Stimulated activated CD4-positive, alpha-beta T cell treated with anti-CD3 and anti-CD28 coated beads, Interleukin-12 subunit alpha, Interleukin-12 subunit beta, amount 100 ng/mL, for 4 hours (primary cell): ENCODE measurements around the gene IFT81.

Experiments used
- DNase-seq: peaks from one replicate; pipeline ENCODE4 v3.0.0-alpha.2; 2020

The IFT81 gene

GRCh38 chr12:110159671-110160245 is 35.6 kb downstream of the IFT81 start:
- no peak for DNase-seq

DNA sequence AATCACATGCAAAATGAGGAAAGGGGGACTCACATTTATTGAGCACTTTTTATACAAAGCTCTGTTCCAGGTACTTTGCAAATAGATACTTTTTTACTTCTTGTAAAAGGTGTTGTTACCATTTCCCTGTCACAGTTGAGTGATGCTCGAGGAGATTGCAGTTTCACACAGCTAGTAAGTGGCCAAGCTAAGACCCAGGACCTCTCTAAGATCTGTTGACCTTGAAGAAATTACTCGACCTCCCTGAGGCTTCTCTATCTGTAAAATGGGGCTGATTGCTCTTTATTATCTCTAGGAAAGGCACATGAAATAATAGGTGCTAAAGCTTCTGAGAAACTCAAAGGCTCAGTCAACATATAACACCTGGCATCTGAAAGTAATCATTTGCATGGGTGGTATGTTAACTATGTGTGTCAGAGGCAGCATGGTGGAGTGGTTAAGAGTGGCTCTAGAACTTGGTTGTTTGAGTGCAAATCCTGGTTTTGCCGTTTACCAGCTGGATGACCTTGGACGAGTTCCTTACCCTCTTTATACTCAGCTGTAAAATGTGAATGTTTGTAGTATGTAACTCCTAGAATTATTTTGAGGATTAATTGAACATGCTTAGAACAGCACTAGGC is 41.5 kb downstream of the IFT81 start:
- no peak for DNase-seq

DNA sequence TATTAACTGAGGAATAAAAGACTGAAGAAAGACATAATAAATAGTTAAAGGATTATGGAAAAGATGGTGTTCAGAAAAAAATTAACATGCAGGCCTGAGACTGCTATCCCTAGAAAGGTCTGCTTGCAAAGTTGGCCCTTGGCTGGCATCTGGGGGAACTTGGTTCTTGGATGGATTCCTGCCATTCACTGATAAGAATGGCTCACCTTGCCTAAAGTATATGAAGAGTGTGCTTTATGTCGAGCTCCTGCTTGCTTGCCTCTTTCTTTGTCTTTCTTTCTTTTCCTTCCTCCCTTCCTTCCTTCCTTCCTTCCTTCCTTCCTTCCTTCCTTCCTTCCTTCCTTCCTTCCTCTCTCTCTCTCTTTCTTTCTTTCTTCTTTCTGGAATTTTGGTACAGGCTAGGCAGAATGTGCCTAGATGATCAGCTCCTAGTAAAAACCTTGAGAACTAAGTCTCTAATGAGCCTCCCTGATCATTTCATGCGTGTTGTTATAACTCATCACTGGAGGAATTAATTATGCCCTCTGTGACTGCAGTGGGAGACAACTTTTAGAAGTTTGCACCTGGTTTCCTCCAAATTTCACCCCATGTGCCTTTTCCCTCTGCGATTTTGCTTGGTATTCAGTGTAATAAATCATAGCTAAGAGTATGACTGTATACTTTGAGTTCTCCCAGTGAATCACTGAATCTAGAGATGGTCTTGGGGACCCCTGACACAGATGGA is 44.7 kb downstream of the IFT81 start:
- no peak for DNase-seq

GRCh38 chr12:110170535-110171185 is 46.5 kb downstream of the IFT81 start:
- no peak for DNase-seq

DNA sequence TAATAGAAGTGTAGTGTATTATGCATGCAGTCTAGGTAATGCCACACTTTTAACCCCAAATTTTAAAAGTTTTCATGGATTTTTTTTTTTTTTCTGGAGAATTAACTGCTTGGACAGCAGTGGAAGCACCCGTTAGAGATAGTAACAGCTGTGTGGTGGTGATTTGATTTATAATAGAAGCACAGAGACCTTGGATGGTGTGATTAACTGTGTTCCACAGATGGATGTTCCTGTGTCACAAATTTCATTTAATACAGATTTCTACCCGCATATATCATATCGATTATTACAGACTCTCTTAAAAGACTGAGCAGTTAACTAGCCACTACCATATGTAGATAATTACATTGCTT is 47.0 kb downstream of the IFT81 start:
- no peak for DNase-seq

GRCh38 chr12:110171636-110172035 is 47.5 kb downstream of the IFT81 start:
- no peak for DNase-seq

DNA sequence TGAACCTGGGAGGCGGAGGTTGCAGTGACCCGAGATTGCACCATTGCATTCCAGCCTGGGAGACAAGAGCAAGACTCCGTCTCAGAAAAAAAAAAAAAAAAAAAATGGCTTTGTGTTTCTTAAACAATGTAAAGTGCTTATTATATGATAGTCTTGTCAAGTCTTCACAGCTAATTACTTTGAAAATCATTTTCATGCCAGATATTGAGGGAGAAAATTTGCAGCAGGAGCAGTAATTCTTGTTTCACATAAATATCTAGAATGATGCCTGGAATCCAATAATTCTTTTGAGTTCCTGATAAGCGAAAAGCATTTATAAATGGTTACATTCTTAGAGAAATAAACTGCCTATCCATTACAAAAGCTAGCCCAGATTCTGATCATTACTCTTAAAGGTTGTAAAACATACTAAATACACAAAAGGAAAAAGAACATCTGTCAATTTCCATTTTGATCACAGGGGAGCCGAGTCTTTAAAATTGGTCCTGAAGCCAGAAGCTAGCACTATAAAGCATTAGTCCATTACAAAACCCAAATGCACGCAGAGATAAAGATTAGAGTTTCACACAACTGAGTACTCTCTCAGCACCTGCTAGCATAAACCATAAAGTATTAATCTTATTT is 50.3 kb downstream of the IFT81 start:
- no peak for DNase-seq

GRCh38 chr12:110175201-110175600 is 51.0 kb downstream of the IFT81 start:
- no peak for DNase-seq

GRCh38 chr12:110176745-110177144 is 52.6 kb downstream of the IFT81 start:
- no peak for DNase-seq

- no peak for DNase-seq
Measured at GRCh38 chr12:110179291-110179690, 55.1 kb downstream of the IFT81 start.

DNA sequence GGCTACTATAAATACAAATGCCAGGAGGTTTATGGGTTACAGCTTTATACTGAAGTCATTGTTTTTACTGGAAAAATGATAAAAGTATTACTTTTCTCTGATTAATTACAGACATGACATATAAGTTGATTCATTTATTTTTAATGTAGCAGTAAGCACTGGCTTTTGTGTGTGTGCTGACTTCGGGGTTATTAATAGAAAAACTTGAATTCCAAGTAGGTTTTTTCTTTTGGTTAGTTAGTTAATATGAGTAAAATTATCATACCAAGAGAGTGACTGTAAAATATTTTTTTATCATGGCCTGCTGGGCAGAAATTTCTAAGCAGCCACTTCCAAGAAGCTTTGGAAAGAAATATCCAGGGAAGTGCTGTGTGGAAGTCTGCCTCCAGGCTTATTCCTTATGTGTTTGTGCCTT is 56.4 kb downstream of the IFT81 start:
- no peak for DNase-seq

GRCh38 chr12:110182281-110182680 is 58.1 kb downstream of the IFT81 start:
- DNase-seq, result no peak

DNA sequence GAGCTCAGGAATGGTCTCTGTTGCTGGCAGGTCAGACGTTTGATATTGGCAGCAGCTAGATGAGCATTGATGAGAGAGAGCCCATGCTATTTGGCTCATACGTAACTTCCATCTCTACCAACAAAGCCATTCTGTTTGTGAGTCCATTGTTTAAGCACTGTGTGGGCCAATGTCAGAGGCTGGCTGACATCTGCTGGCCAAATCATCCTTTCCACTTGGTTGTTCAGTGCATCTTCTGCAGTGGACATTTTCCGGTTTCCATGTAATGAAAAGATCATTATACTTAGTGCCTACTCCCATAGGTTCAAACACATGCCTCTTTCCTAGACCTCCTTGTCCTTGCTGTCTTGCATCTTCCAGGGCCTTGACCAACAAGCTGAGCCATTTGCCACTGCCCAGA is 59.2 kb downstream of the IFT81 start:
- DNase-seq, result no peak

DNA sequence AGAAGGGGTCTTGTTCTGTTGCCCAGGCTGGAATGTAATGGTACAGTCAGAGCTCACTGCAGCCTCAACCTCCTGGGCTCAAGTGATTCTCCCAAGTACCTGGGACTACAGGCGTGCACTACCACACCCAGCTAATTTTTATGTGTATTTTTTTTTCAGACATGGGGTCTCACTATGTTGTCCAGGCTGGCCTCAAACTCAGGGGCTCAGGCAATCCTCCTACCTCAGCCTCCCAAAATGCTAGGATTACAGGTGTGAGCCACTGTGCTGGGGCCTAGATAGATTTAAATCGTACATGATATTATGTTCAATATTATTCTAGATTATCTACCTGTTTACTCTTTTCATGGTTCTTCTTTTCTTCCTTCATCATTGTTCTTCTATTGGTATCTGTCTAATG is 61.5 kb downstream of the IFT81 start:
- DNase-seq, result no peak

- DNase-seq, result no peak
Measured at GRCh38 chr12:110186059-110186458, 61.9 kb downstream of the IFT81 start.

- no peak for DNase-seq
Measured at GRCh38 chr12:110193196-110193595, 69.0 kb downstream of the IFT81 start.

DNA sequence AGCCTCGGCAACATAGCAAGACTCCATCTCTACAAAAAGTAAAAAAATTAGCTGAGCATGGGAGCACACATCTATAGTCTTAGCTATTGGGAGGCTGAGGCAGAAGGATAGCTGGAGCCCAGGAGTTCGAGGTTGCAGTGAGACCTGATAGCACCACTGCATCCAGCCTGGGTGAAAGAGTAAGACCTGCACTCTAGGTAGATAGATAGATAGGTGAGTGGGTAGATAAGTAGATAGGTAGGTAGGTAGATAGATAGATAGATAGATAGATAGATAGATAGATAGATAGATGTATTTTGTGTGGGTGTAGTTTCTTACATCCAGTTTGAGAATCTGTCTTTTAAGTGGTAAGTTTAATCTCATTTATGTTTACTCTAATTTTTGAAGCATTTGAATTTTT is 72.8 kb downstream of the IFT81 start:
- no peak for DNase-seq

DNA sequence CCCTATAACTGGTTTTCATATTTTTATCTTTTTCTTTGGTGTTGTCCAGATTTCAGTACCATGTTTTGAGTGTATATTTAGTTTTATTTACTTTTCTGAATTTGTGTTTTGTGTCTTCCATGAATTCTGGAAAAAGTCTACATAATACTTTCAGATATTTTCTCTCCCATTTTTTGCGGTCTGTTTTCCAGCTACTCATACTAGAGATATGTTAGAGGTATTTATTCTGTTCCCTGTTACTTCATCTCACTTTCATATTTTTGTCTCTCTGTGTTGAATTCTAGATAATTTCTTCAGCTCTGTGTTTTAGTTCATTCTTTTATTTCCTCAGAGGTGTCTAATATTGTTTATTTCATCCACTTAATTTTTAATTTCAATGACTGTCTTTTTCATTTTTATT is 74.2 kb downstream of the IFT81 start:
- no peak for DNase-seq

- DNase-seq, result no peak
Measured at GRCh38 chr12:110199339-110200123, 75.4 kb downstream of the IFT81 start.

DNA sequence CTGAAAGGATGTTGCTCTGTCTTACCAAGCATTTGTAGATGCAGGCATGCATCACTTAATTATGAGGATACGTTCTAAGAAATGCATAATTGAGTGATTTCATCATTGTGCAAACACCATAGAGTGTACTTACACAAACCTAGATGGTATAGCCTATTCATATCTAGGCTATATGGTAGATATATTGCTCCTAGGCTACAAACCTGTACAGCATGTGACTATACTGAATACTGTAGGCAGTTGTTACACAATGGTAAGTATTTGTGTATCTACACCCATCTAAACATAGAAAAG is 75.9 kb downstream of the IFT81 start:
- no peak for DNase-seq

DNA sequence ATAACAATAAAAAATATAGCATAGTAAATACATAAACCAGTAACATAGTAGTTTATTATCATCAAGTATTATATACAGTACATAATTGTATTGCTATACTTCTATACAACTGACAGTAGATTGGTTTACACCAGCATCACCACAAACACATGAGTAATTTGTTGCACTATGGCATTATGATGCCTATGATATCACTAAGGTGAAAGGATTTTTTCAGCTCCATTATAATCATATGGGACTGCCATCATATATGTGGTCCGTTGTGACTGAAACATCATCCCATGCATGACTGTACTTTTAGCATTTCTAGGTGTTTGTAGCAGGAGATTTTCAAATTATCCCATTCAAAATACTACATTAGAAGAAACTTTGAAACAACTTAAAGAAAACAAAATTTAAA is 77.8 kb downstream of the IFT81 start:
- no peak for DNase-seq

DNA sequence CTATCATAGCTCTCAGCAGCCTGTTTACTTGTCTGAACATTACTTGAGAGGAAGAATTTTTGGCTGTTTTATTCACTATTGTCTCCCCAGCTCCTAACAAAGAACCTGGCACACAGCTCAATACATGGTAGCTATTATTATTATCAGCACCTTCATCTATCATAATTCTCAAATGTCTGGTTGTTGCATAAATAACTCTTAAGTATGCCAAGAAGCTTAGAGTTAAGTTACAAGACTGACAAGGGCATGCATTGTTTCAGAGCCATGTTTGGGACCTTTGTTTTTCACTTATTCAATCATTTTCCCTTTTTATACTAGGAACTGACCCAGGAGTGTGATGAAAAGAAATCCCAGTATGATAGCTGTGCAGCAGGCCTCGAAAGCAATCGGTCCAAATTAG is 79.4 kb downstream of the IFT81 start:
- DNase-seq, result no peak

DNA sequence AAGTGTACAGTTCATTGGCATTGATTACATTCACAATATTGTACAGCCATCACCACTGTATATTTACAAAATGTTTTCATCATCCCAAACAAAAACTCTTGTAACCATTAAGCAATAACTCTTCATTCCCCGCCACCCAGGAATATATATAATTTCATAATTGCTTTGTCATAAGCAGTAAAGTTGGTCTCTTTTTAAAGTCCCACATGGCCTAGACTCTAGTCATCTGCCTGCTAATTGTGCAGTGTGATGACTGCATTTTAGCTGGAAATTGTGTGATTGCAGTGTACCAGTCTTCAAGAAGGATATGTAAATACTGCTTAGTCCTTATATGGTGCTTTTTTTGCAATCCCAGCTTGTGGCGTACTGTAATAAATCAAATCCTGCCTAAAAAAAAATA is 81.8 kb downstream of the IFT81 start:
- no peak for DNase-seq
